K562 (cell line): ENCODE measurements around the gene SPAG16. TPM values are rescaled to one million over a fixed set of nuclear protein-coding genes. Genes with fewer than 3 reads are reported as not detected.
"Not testable (repeated sequence)": the region's sequence is repeated elsewhere in the genome, so short reads cannot be mapped to it uniquely, and the experiment has no call there.

Experiments
- ATAC-seq: fragments of 200-7000 bp; cut with Tn5 transposase; 3 replicates; pipeline ENCODE4 v1.9.1; 2020; ENCODE audit warnings: moderate library complexity
- BruUV-seq: library from RNA; stranded (reverse); fragments of 400-500 nt; replicated peaks from 2 replicates; lab custom pipeline; 2021; lab: Mats Ljungman, UMichigan
- CTCF ChIA-PET: fragments of 300-600 bp; formaldehyde crosslinking; extraction: SDS; loops from one replicate; lab custom pipeline; 2021; ENCODE audit warnings: low intra/inter-chr PET ratio; lab: Yijun Ruan, JAX
- POLR2A ChIA-PET: fragments of 300-600, 350-650 bp; sonication (Branson Sonifier 250); formaldehyde crosslinking; extraction: SDS; loops from one replicate; lab custom pipeline; 2021; ENCODE audit warnings: antibody characterized with exemption, inconsistent platforms; lab: Yijun Ruan, JAX
- DNase-seq, 4 experiments: peaks; one replicate each; pipeline versions ENCODE4 v3.0.0 to v3.0.0-alpha.2; 2011 to 2018; ENCODE audit warnings: low spot score in 3 of 4, mixed read lengths in 3 of 4; ENCODE audit errors: extremely low read depth in 1 of 4
- FAIRE-seq: peaks from 2 replicates; lab custom pipeline; 2011; peaks lifted over from hg19 to GRCh38; lab: Jason Lieb, UNC
- H2AFZ ChIP-seq: 2 replicates; pipeline ENCODE4 v1.6.0; 2011; ENCODE audit warnings: low read depth, low read length, control low read depth, inconsistent platforms
- H3K27ac ChIP-seq: fragments of 200-600 bp; 3 replicates; pipeline ENCODE4 v1.8.0; 2011; ENCODE audit warnings: low read depth, mild to moderate bottlenecking, control low read depth, inconsistent platforms, low read length, moderate library complexity, mixed read lengths; ENCODE audit errors: extremely low read depth
- H3K27me3 ChIP-seq, 2 experiments: fragments of 300-600 bp in 1 of 2; 2 replicates in 1 of 2; 3 replicates in 1 of 2; pipeline versions ENCODE4 v1.6.0 to v1.8.0; 2011; ENCODE audit warnings: inconsistent platforms in 2 of 2, low read length in 2 of 2, mild to moderate bottlenecking in 1 of 2, mixed read lengths in 1 of 2, moderate library complexity in 1 of 2; ENCODE audit not compliant: control insufficient read depth in 2 of 2, insufficient read depth in 2 of 2
- H3K36me3 ChIP-seq: fragments of 300-600 bp; 3 replicates; pipeline ENCODE4 v1.8.0; 2011; ENCODE audit warnings: mild to moderate bottlenecking, low read length, inconsistent platforms; ENCODE audit not compliant: control insufficient read depth, insufficient read depth
- H3K4me1 ChIP-seq, 2 experiments: fragments of 200-600 bp in 1 of 2; replicated peaks in 1 of 2; 2 replicates in 1 of 2; 3 replicates in 1 of 2; pipeline versions ENCODE4 v1.5.1 to v1.8.0; 2011; ENCODE audit warnings: inconsistent platforms in 2 of 2, low read length in 2 of 2, mild to moderate bottlenecking in 1 of 2, mixed read lengths in 1 of 2, moderate library complexity in 1 of 2; ENCODE audit not compliant: control insufficient read depth in 2 of 2, insufficient read depth in 2 of 2
- H3K4me2 ChIP-seq: 2 replicates; pipeline ENCODE4 v1.6.1; 2011; ENCODE audit warnings: low read length, control low read depth, inconsistent platforms, mixed read lengths; ENCODE audit not compliant: insufficient read depth
- H3K4me3 ChIP-seq: fragments of 200-600 bp; sonication (generic), shearing (Covaris generic); 2 replicates; pipeline ENCODE4 v1.5.1; 2016; ENCODE audit warnings: control low read depth, inconsistent platforms
- H3K79me2 ChIP-seq: fragments of 200-600 bp; 3 replicates; pipeline ENCODE4 v1.8.0; 2011; ENCODE audit warnings: low read length, inconsistent platforms; ENCODE audit not compliant: control insufficient read depth, insufficient read depth
- H3K9ac ChIP-seq, 2 experiments: 2 replicates each; pipeline versions ENCODE4 v1.6.0 to v1.6.1; 2011; ENCODE audit warnings: low read depth in 2 of 2, low read length in 2 of 2, control low read depth in 1 of 2, inconsistent platforms in 1 of 2, mild to moderate bottlenecking in 1 of 2, mixed read lengths in 1 of 2; ENCODE audit not compliant: insufficient read depth in 1 of 2
- H3K9me1 ChIP-seq: one replicate; pipeline ENCODE4 v1.6.0; 2011; ENCODE audit warnings: inconsistent platforms, mild to moderate bottlenecking, low read length, moderate library complexity; ENCODE audit not compliant: control insufficient read depth, insufficient read depth
- H3K9me3 ChIP-seq: replicated peaks from 2 replicates; pipeline ENCODE4 v1.5.1; 2011; ENCODE audit warnings: low read depth, low read length, inconsistent platforms; ENCODE audit not compliant: control insufficient read depth, insufficient read depth
- H4K20me1 ChIP-seq: replicated peaks from 2 replicates; pipeline ENCODE4 v1.6.1; 2011; ENCODE audit warnings: low read length, inconsistent platforms, mixed read lengths; ENCODE audit not compliant: control insufficient read depth, insufficient read depth
- BRF1 ChIP-seq: IDR thresholded peaks from 3 replicates; pipeline ENCODE4 v1.6.1; 2011; ENCODE audit warnings: borderline replicate concordance, mild to moderate bottlenecking; ENCODE audit not compliant: insufficient read length; ENCODE audit errors: extremely low read depth
- ELF2 ChIP-seq: fragments of 250-450 bp; sonication (Bioruptor Pico); IDR thresholded peaks from 2 replicates; pipeline ENCODE4 v1.5.0; 2021; ENCODE audit warnings: mild to moderate bottlenecking
- ETV6 ChIP-seq, 3 experiments: fragments of 150-350 bp in 1 of 3; sonication (generic) in 1 of 3; formaldehyde crosslinking in 1 of 3; IDR thresholded peaks; 2 replicates each; pipeline versions ENCODE4 v1.6.1 to v1.8.0; 2014 to 2022; ENCODE audit warnings: borderline replicate concordance in 2 of 3, low read depth in 2 of 3, antibody characterized with exemption in 1 of 3, low read length in 1 of 3, mild to moderate bottlenecking in 1 of 3, missing genetic modification reagents in 1 of 3
- HOXB6 ChIP-seq: fragments of 250-450 bp; sonication (Bioruptor Pico); IDR thresholded peaks from 2 replicates; pipeline ENCODE4 v1.5.1; 2022; ENCODE audit warnings: mild to moderate bottlenecking, borderline replicate concordance
- KAT7 ChIP-seq: sonication (generic); formaldehyde crosslinking; IDR thresholded peaks from 2 replicates; pipeline ENCODE4 v1.8.0; 2022; ENCODE audit warnings: missing genetic modification reagents, mild to moderate bottlenecking, borderline replicate concordance
- NFXL1 ChIP-seq: fragments of 450-650 bp; formaldehyde crosslinking; IDR thresholded peaks from 2 replicates; pipeline ENCODE4 v1.4.0; 2021; ENCODE audit warnings: mild to moderate bottlenecking
- PHB2 ChIP-seq: fragments of 450-650 bp; IDR thresholded peaks from 2 replicates; pipeline ENCODE4 v1.6.1; 2017; ENCODE audit warnings: low read depth
- PHTF2 ChIP-seq: fragments of 250-450 bp; sonication (Bioruptor Pico); IDR thresholded peaks from 2 replicates; pipeline ENCODE4 v1.5.0; 2021; ENCODE audit warnings: mild to moderate bottlenecking
- POLR3A ChIP-seq: IDR thresholded peaks from 2 replicates; pipeline ENCODE4 v1.6.1; 2011; ENCODE audit warnings: borderline replicate concordance, mild to moderate bottlenecking, moderate library complexity; ENCODE audit not compliant: insufficient read length, insufficient read depth; ENCODE audit errors: extremely low read depth
- SPI1 ChIP-seq: IDR thresholded peaks from 2 replicates; pipeline ENCODE4 v1.6.1; 2011; ENCODE audit warnings: low read depth, low read length, control low read depth, borderline replicate concordance
- YY1 ChIP-seq, 3 experiments: IDR thresholded peaks; 2 replicates each; pipeline ENCODE4 v1.6.1; 2011; ENCODE audit warnings: low read length in 2 of 3, mild to moderate bottlenecking in 2 of 3, moderate library complexity in 2 of 3, borderline replicate concordance in 1 of 3, control low read depth in 1 of 3, low read depth in 1 of 3; ENCODE audit not compliant: insufficient read depth in 3 of 3, insufficient replicate concordance in 2 of 3, control insufficient read depth in 1 of 3, insufficient read length in 1 of 3; ENCODE audit errors: extremely low read depth in 1 of 3
- ZNF3 ChIP-seq: fragments of 250-450 bp; sonication (Bioruptor Pico); IDR thresholded peaks from 2 replicates; pipeline ENCODE4 v1.5.0; 2021; ENCODE audit warnings: mild to moderate bottlenecking, moderate library complexity
- WGBS: fragments of 100-300 bp; shearing (Covaris generic); methylation state at CpG from one replicate; pipeline ENCODE4 v1.1.6; 2016; ENCODE audit warnings: low coverage, mixed read lengths; ENCODE audit not compliant: insufficient coverage; ENCODE audit errors: missing lambda C conversion rate; 5-methylcytosine and 5-hydroxymethylcytosine counted together
- in situ Hi-C: fragments of 300-500 bp; cut with MboI; formaldehyde crosslinking; loops from 4 replicates; pipeline ENCODE4 v1.15.0; 2018; ENCODE audit warnings: inconsistent platforms, mixed read lengths
- intact Hi-C: fragments of 100-400 bp; cut with micrococcal nuclease; formaldehyde crosslinking; loops from 2 replicates; pipeline ENCODE4 v1.14.2; 2022
- polyA plus RNA-seq, 8 experiments: library from polyadenylated mRNA; depleted of rRNA in 4 of 8; stranded (reverse) in 5 of 8; unstranded in 3 of 8; fragments of >200 nt; fragmentation: Nextera tagmentation in 2 of 8; fragmentation: Illumina TruSeq in 1 of 8; extraction: Ambion mirVana in 2 of 8; extraction: Trizol in 1 of 8; gene quantifications; 2 replicates each; pipeline versions ENCODE4 v1.2.1 to v1.2.3, GENCODE V29; 2011 to 2014; ENCODE audit warnings: inconsistent platforms in 1 of 8, missing spikeins in 1 of 8
- total RNA-seq, 7 experiments: library from RNA; depleted of rRNA in 6 of 7; stranded (reverse); fragments of >200 nt in 6 of 7; fragmentation: Illumina TruSeq in 2 of 7; extraction: Trizol in 2 of 7; gene quantifications; 2 replicates each; pipeline versions ENCODE4 v1.2.1 to v1.2.3, GENCODE V29; 2011 to 2021; ENCODE audit warnings: low replicate concordance in 1 of 7
- TF ChIP-seq, protein P1 (sequence below): fragments of 450-650 bp; formaldehyde crosslinking; IDR thresholded peaks from 2 replicates; pipeline ENCODE4 v1.4.0; 2020; ENCODE audit warnings: mild to moderate bottlenecking, moderate library complexity
- TF ChIP-seq, protein P2 (sequence below): fragments of 250-450 bp; sonication (Bioruptor Pico); IDR thresholded peaks from 2 replicates; pipeline ENCODE4 v1.5.0; 2020; ENCODE audit warnings: mild to moderate bottlenecking, borderline replicate concordance

SPAG16 gene
- total and polyA plus RNA-seq, 9 of the 15 experiments (the other 6 are each of a cell fraction or from before 2014, with no cell fraction given), result 0.98 to 5.9 (median 3.5) TPM

DNA sequence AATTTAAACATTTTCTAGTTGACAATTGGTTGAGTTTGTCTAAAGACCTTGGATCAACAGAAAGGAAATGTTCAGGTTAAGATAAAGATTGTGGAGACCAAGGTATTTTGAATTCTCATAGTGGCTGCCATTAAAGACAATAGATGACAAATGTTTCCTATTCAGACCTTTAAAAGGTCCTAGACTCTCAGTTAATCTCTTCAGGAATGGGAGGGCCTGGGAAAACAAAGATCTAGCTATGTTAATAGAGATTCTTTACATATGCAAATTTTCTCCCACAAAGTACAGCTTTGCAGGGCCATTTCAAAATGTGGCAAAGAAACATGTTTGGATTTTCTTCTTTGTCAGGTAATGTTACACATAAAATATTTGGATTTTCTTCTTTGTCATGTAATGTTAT, 403.9 kb downstream of the SPAG16 start:
- Histone ChIP-seq H3K4me1 (no peaks in the 10 kb centered on the region), H3K9me1 (no peaks in the 10 kb centered on the region), H3K79me2 (no peaks in the 10 kb centered on the region), H2AFZ (no peak overlapping the region), H3K27ac (no peak overlapping the region), H4K20me1 (no peaks in the 10 kb centered on the region), H3K36me3 (no peaks in the 10 kb centered on the region), H3K4me3 (no peak overlapping the region), H3K9ac (no peak overlapping the region), H3K27me3 (no peaks in the 10 kb centered on the region), H3K9me3 (no peaks in the 10 kb centered on the region), H3K4me2 (no peak overlapping the region)
- ChIA-PET POLR2A (no interaction called here), CTCF (no interaction called here)
- ATAC-seq, result no peak
- BruUV-seq, result no TSS peak
- in situ Hi-C loops (no loop called here), intact Hi-C loops (no loop called here)
- TF ChIP-seq ELF2 (CRISPR knock-in tag), result no peak
- no peak for TF ChIP-seq YY1 (IDR thresholded peaks at IDR 0.05; ENCODE audit: borderline replicate concordance in 1 of 3, control insufficient read depth in 1 of 3, extremely low read depth in 1 of 3, insufficient read depth in 3 of 3, insufficient read length in 1 of 3, insufficient replicate concordance in 2 of 3, low read depth in 1 of 3, low read length in 2 of 3)
- TF ChIP-seq ZNF3 (CRISPR knock-in tag), result no peak
- no peak for TF ChIP-seq NFXL1 (CRISPR knock-in tag)
- no peak for TF ChIP-seq BRF1
- TF ChIP-seq, protein P1, sequence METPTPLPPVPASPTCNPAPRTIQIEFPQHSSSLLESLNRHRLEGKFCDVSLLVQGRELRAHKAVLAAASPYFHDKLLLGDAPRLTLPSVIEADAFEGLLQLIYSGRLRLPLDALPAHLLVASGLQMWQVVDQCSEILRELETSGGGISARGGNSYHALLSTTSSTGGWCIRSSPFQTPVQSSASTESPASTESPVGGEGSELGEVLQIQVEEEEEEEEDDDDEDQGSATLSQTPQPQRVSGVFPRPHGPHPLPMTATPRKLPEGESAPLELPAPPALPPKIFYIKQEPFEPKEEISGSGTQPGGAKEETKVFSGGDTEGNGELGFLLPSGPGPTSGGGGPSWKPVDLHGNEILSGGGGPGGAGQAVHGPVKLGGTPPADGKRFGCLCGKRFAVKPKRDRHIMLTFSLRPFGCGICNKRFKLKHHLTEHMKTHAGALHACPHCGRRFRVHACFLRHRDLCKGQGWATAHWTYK (CRISPR knock-in tag), result no peak
- TF ChIP-seq ETV6 (IDR thresholded peaks at IDR 0.05; ENCODE audit: borderline replicate concordance in 1 of 2, low read depth in 2 of 2, low read length in 1 of 2), result no peak
- TF ChIP-seq ETV6 (CRISPR knock-in tag; IDR thresholded peaks at IDR 0.05; ENCODE audit: borderline replicate concordance), result no peak
- no peak for TF ChIP-seq POLR3A
- TF ChIP-seq SPI1, result no peak
- TF ChIP-seq, protein P2, sequence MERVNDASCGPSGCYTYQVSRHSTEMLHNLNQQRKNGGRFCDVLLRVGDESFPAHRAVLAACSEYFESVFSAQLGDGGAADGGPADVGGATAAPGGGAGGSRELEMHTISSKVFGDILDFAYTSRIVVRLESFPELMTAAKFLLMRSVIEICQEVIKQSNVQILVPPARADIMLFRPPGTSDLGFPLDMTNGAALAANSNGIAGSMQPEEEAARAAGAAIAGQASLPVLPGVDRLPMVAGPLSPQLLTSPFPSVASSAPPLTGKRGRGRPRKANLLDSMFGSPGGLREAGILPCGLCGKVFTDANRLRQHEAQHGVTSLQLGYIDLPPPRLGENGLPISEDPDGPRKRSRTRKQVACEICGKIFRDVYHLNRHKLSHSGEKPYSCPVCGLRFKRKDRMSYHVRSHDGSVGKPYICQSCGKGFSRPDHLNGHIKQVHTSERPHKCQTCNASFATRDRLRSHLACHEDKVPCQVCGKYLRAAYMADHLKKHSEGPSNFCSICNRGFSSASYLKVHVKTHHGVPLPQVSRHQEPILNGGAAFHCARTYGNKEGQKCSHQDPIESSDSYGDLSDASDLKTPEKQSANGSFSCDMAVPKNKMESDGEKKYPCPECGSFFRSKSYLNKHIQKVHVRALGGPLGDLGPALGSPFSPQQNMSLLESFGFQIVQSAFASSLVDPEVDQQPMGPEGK (CRISPR knock-in tag), result no peak
- no peak for TF ChIP-seq HOXB6 (CRISPR knock-in tag)
- TF ChIP-seq PHTF2, result no peak
- no peak for TF ChIP-seq PHB2
- TF ChIP-seq KAT7, result no peak
- DNase-seq, result no peak
- no peak for FAIRE-seq

DNA sequence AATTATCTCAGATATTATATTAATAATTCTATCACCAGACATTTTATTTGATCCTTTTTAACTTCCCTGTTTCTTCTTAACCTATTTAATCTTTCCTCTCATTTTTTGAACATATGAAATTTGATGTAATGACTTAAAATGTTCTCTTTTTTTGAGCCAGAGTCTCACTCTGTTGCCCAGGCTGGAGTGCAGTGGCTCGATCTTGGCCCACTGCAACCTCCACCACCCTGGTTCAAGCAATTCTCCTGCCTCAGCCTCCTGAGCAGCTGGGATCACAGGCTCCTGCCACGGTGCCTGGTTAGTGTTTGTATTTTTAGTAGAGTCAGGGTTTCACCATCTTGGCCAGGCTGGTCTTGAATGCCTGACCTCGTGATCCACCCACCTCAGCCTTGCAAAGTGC, 404.6 kb downstream of the SPAG16 start:
- H3K9ac ChIP-seq, H4K20me1 ChIP-seq, in situ Hi-C loops, DNase-seq, H3K4me3 ChIP-seq, CTCF ChIA-PET, H3K27ac ChIP-seq, H3K4me1 ChIP-seq, intact Hi-C loops, H3K27me3 ChIP-seq, ATAC-seq, H3K4me2 ChIP-seq, H3K36me3 ChIP-seq, POLR2A ChIA-PET, BruUV-seq, H3K9me1 ChIP-seq, H3K79me2 ChIP-seq, H2AFZ ChIP-seq, FAIRE-seq, H3K9me3 ChIP-seq: not testable (repeated sequence)
- WGBS, result 3% methylated on average over 3 of the region's 3 CpGs
